ENCODE measurements around the gene UGT1A8.
A peak's percentile ranks its signal among the peaks of the same experiment; 100 is the strongest.

Gene UGT1A8

DNA sequence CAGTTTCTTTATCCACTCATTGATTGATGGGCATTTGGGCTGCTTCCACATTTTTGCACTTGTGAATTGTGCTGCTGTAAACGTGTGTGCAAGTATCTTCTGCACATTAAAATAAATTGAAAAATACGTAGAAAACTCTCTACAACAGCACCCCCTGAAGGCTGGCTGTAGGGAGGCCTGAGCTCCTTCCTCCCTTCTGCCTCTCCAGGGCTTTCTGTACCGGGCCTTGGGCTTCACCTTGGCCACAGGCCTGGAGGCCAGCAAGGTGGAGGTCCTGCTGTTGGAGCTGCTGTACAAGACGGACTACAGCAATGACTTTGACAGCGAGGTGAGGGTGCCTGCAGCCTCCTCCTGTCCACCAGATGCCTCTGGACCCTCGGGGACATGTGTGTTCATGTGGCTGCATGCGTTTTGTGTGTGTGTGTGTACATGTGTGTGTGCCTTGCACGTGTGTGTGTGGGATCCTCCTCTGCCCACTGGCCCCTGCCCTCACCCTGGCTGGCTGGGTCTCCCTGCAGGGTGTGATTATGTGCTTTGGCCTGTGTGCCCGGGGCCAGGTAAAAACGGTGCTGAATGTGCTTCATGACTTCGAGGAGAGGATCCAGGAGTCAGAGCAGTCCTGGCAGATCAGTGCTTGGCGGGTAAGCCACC, 189.9 kb downstream of the UGT1A8 start:
- DNase-seq (ENCODE audit: insufficient read length, low spot score) (no peak), FAIRE-seq (no peak)
- TF ChIP-seq POLR2A (IDR thresholded peaks at IDR 0.05; ENCODE audit: low read depth, low read length): no peak

DNA sequence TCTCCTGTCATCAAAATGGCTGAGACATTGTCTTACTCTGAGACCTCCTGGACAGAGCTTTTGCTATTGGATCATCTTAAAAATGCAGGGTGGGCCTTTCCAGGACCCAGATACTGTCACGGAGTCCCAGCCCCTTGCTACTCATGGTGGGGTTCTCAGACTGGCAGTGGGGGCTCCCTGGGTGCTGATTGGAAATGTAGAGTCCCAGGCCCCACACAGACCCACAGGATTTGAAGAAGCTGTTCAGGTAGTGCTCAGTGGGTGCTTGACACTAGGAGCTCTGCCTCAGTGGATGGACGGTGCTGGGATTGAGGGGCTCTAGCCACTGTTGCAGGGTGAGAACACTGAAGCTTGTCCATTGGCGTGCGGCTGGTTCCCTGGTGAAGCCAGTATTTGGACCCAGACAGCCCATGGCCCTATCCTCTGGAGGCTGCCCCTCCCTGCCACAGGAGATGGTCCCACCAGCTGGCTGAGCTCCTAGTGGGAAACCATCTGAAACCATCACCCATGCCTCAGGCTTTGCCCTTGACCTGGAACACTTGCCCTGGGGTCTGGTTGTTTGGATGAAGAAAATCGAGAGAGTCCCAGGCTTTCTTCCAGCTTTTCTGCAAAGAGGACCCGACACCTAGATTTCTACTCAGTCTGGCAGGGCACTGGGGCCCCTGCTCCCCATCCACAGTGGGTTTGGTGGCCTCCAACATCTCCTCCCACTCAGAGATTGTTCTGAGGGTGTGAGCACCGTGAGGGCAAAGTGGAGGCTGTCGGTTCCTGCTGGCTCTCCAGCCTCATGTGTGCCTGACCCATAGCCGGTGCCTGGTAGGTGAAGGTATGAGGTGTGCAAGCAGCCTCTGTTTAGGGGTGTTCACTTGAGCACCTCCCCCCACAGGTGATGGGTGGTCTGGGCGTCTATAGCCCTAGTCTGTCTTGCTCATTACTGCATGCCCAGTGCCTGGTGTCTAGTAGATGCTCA, 190.8 kb downstream of the UGT1A8 start:
- FAIRE-seq (no peak), DNase-seq (ENCODE audit: insufficient read length, low spot score) (no peak)
- no peak for TF ChIP-seq POLR2A (IDR thresholded peaks at IDR 0.05; ENCODE audit: low read depth, low read length)

DNA sequence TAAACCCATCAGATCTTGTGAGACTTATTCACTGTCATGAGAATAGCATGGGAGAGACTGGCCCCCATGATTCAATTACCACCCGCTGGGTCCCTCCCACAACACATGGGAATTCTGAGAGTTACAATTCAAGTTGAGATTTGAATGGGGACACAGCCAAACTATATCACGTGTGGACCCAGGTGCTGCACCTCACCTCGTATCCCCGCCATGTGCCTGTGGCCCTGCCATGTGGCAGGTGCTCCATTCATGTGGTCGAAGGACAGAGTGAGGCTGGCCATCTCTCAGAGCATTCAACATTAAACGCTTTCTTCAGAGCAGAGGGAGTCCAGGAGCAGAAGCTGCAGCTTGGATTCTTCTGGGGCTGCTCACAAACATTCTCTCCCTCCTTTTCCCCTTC, 193.0 kb downstream of the UGT1A8 start:
- DNase-seq (ENCODE audit: insufficient read length, low spot score) (no peak), FAIRE-seq (no peak)
- TF ChIP-seq POLR2A (IDR thresholded peaks at IDR 0.05; ENCODE audit: low read depth, low read length): no peak

DNA sequence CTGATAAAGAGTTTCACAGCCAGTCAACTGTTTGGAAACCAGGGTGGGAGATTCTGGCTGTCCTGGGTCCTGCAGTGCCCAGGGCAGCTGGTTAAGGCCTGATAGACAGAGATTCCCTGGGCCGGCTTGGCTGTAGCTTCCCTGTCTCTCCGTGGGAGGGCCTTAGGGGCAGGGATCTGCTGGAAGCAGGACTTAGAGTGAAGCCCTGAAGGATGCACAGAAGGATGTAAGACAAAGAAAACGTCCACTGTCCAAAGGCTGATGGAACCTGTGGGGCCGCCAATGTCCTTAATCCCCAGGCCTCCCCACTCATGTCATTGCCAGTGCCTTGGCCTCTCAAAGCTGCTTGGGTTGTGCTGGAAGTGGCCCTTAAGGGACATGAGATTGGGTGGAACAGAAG, 193.7 kb downstream of the UGT1A8 start:
- no peak for TF ChIP-seq POLR2A (IDR thresholded peaks at IDR 0.05; ENCODE audit: low read depth, low read length)
- FAIRE-seq: no peak
- DNase-seq (ENCODE audit: insufficient read length, low spot score): no peak

DNA sequence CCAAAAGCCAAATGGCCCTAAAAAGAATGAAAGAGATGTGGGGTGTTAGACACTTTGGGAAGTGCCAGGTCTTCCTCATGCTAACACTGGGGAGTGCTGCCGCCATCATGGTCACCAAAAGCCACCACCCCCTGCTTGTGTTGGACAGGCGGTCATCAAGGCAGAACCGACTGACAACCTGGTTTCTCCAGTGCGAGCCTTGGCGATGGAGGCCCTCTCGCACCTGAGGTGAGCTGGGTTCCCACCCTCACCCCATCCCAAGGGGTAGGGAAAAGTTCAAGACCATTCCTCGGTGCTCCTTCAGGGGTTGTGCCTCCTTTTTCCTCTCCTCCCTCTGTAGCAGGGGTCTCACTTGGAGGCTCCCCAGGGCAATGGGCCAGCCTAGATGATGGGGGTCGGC, 194.3 kb downstream of the UGT1A8 start:
- TF ChIP-seq POLR2A (IDR thresholded peaks at IDR 0.05; ENCODE audit: low read depth, low read length): no peak
- FAIRE-seq: no peak
- no peak for DNase-seq (ENCODE audit: insufficient read length, low spot score)

DNA sequence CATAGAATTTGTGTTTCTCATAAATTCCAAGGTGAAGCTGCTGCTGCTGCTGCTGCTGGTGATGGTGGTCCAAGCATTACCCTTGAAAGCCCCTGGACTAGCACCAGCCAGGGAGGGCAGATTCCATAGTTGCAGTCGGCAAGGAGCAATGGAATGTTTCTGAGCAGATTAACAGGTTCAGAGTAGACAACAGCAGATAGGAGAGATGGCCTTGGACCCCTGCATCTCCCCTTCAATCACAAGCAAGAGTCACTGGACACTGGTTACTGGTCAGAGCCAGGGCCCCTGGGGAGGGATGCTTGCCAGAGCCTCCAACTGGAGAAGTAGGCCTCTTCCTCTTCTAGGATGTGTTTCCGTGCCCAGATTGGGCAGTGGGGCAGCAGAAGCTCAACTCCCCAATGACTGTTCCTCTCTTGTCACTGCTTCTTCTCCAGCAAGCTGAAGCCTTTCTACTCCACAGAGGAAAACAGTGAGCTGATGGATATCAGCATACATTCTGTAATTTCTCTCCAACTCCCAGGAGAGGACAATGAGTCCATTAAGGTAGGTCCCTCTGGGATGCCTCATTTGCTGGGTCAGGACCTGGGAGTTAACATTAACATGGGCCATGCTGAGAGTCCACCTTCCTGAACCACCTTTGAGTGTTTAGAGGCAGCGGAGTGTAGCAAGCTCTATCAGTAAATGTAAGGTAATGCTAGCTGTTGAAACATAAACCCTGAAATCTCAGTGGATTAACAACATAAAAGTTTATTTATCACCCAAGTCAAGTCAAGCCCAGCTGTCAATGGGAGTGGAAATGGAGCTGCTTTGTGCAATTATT, 196.0 kb downstream of the UGT1A8 start:
- no peak for TF ChIP-seq POLR2A (IDR thresholded peaks at IDR 0.05; ENCODE audit: low read depth, low read length)

DNA sequence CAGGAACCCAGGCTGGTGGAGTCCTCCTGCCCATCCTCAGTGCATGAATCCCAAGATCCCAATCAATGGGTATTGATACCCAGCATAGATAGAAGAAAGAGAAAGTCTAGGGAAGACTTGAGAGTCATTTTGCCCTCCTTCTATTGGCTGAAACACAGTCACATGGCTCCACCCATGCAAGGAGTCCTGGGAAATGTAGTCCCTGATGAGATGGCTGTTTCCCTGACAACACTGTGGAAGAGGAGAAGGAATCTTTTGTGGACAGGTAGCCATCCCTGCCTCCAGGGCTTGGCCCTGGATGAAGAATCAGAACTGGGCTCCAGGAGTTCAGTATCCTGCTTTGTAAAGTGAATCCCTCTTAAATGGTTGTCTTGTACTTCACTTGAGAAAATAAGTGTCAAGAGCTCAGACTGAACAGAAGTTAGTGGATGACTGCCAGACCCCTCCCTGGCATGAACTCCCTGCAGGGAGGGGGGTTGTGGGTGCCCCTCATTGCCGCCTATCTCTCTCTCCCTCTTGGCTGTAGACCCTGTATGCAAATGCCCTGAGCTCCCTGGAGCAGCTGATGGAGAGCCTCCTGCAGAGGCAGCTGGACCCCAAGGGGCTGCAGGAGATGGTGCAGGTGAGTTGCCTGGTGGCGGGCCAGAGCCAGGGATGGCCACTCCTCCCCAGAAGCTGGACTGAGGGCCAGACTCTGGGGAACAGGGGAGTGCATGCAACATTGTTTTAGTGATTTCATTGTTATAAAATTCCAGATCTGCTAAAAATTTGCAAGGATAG, 196.8 kb downstream of the UGT1A8 start:
- FAIRE-seq (no peak), DNase-seq (ENCODE audit: insufficient read length, low spot score) (peak; percentile 27)
- no peak for TF ChIP-seq POLR2A (IDR thresholded peaks at IDR 0.05; ENCODE audit: low read depth, low read length)

More for the DNA sequence above, 196.0 kb downstream of the UGT1A8 start:
- DNase-seq (ENCODE audit: insufficient read length, low spot score) (no peak), FAIRE-seq (no peak)

DNA sequence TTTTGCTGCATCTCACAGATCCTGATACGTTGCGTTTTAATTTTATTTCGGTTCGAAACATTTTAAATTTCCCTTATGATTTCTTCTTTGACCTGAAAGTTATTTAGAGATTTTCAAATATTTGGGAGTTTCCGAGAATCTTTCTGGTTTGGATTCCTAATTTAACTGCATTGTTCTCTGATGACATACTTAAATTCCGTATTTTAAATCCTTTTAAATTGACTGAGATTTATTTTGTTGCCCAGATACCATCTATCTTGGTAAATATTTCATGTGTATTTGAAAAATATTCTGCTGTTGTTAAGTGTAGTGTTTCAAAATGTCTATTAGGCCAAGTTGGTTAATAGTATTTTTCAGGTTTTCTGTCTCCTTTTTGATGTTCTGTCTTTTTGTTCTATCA, 198.4 kb downstream of the UGT1A8 start:
- FAIRE-seq (no peak), DNase-seq (ENCODE audit: insufficient read length, low spot score) (no peak)
- TF ChIP-seq POLR2A (IDR thresholded peaks at IDR 0.05; ENCODE audit: low read depth, low read length): no peak

DNA sequence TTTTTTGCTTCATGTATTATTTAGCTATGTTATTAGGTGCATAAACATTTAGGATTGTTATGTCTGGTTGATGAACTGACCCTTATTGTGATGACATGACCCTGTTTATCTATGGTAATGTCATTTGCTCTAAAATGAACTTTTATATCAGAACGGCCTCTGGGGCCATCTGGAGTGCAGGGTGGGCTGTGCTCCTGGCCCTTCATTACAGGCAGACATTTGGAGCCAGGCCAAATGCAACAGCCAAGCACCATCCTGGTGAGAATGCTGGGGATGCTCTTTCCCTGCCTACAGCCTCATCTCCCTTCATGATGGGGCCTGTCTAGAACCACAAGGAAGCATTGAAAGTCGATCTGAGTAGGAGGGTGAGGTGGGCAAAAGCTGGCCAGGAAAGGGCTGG, 198.9 kb downstream of the UGT1A8 start:
- TF ChIP-seq POLR2A (IDR thresholded peaks at IDR 0.05; ENCODE audit: low read depth, low read length): no peak
- DNase-seq (ENCODE audit: insufficient read length, low spot score) (no peak), FAIRE-seq (no peak)

DNA sequence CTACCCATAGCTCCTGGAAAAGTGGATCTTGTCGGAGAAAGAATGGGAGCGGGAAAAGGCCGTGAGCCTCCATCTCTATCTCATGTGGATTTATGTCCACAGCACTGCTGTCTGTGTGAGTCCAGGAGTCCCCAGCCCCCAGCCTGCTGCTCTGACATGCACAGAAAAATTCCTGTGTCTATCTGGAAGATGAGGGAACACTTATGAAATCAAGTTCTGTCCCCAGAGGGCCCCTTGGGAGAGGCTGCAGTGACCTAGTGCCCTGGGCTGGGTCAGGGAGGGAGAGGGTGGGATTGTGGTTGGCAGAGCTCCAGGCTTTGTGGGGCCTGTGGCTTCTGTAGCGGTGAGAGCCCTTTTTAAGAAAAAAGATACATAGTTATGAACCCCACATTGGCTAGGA, 199.3 kb downstream of the UGT1A8 start:
- DNase-seq (ENCODE audit: insufficient read length, low spot score) (no peak), FAIRE-seq (no peak)
- no peak for TF ChIP-seq POLR2A (IDR thresholded peaks at IDR 0.05; ENCODE audit: low read depth, low read length)

DNA sequence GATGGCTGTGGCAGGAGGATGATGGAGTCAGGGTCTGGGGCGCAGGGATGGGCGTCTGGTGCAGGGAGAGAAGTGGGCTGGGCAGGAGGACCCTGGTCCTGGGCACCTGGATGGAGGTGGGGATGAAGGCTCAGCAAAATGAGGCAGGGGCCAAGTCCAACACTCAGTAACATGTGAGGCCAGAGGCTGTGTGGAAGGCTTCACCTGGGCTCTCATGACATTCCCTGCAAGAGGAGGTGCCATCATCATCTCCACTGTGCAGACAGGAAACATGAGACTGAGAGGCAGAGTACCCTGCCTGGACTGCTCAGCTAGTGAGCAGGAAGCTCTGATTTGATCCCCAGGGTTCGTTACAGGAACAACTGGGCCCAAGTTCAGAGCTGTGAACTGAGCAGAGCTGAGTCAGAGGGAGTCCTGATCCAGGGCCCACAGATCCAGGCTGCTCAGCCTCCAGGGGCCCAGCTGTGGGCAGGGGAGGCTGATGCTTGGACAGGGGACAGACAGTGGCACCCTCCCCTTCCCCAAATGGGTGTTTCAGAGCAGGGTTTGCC, 200.0 kb downstream of the UGT1A8 start:
- no peak for TF ChIP-seq POLR2A (IDR thresholded peaks at IDR 0.05; ENCODE audit: low read depth, low read length)
- FAIRE-seq (no peak), DNase-seq (ENCODE audit: insufficient read length, low spot score) (no peak)

DNA sequence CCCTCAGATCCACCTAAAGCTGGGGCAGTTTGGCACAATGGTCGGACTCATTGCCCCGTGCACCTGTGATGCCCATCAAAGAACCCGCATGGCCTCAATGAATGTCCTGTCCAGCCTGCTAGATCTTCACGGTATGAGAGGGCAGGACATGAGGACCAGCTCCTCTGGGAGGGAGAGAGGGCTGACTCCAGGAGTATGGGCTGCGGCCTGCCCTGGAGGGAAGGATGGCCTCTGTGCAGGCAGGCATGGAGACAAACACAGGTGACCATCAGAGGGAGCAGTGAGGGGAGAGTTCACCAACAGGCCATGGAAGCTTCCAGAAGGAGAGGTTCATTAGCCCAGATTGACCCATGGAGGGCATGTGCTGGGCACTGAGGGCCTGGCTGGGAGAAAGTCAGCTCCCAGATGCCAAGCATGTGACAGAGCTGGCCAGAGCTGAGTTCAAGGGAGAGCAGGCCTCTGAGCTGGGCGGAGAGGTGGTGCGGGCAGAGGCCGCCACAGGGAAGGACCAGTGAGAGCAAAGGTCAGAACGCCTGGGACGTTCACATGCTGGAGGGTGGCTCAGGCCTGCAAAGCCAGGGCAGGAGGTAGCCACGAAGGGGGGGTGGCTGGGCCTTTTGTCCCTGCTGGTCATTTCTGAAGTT, 200.7 kb downstream of the UGT1A8 start:
- FAIRE-seq (no peak), DNase-seq (ENCODE audit: insufficient read length, low spot score) (no peak)
- TF ChIP-seq POLR2A (IDR thresholded peaks at IDR 0.05; ENCODE audit: low read depth, low read length): no peak
